22Rv1 (cell line): Measurements from ENCODE around the gene MRGPRD.

ENCODE experiments used
- ZFX ChIP-seq: fragments of 450-650 bp; IDR thresholded peaks from 2 replicates; pipeline ENCODE4 v1.6.1; 2017; ENCODE audit warnings: antibody characterized with exemption, borderline replicate concordance
- TF ChIP-seq, protein P1 (sequence below): fragments of 450-650 bp; IDR thresholded peaks from 2 replicates; pipeline ENCODE4 v1.5.1; 2017; ENCODE audit warnings: mild to moderate bottlenecking

- TF ChIP-seq, protein P1, sequence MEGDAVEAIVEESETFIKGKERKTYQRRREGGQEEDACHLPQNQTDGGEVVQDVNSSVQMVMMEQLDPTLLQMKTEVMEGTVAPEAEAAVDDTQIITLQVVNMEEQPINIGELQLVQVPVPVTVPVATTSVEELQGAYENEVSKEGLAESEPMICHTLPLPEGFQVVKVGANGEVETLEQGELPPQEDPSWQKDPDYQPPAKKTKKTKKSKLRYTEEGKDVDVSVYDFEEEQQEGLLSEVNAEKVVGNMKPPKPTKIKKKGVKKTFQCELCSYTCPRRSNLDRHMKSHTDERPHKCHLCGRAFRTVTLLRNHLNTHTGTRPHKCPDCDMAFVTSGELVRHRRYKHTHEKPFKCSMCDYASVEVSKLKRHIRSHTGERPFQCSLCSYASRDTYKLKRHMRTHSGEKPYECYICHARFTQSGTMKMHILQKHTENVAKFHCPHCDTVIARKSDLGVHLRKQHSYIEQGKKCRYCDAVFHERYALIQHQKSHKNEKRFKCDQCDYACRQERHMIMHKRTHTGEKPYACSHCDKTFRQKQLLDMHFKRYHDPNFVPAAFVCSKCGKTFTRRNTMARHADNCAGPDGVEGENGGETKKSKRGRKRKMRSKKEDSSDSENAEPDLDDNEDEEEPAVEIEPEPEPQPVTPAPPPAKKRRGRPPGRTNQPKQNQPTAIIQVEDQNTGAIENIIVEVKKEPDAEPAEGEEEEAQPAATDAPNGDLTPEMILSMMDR: no peak
- TF ChIP-seq ZFX: no peak
Observed at GRCh38 chr11:68936358-68936636, 44.5 kb downstream of the MRGPRD start.
